Measurements from ENCODE around the gene DRD4. TPM values are rescaled to one million over a fixed set of nuclear protein-coding genes. Genes with fewer than 3 reads are reported as not detected.
"Not testable (repeated sequence)": the region's sequence is repeated elsewhere in the genome, so short reads cannot be mapped to it uniquely, and the experiment has no call there.

Gene DRD4
- total RNA-seq, 1 donor from 2014 or later = 0.33 TPM

GRCh38 chr11:686451-687243, 49.6 kb downstream of the DRD4 start:
- Mint-ChIP-seq H3K36me3 (ENCODE audit: low read depth, unreplicated experiment) (peaks cover 46% of the 10 kb centered on the region), H3K27ac (ENCODE audit: unreplicated experiment) (no peak overlapping the region), H3K27me3 (ENCODE audit: unreplicated experiment) (peaks cover 7% of the 10 kb centered on the region), H3K4me3 (ENCODE audit: unreplicated experiment) (no peak overlapping the region), H3K9me3 (ENCODE audit: unreplicated experiment) (no peaks in the 10 kb centered on the region), H3K4me1 (ENCODE audit: unreplicated experiment) (peaks cover 27% of the 10 kb centered on the region)
- no peak for DNase-seq (ENCODE audit: low spot score)
- TF ChIP-seq CTCF (IDR thresholded peaks at IDR 0.05; ENCODE audit: unreplicated experiment) = no peak

GRCh38 chr11:687751-688150, 50.7 kb downstream of the DRD4 start:
- Mint-ChIP-seq H3K4me1 (ENCODE audit: unreplicated experiment) (peaks cover 30% of the 10 kb centered on the region), H3K9me3 (ENCODE audit: unreplicated experiment) (no peaks in the 10 kb centered on the region), H3K36me3 (ENCODE audit: low read depth, unreplicated experiment) (peaks cover 45% of the 10 kb centered on the region), H3K4me3 (ENCODE audit: unreplicated experiment) (no peak overlapping the region), H3K27me3 (ENCODE audit: unreplicated experiment) (peaks cover 8% of the 10 kb centered on the region), H3K27ac (ENCODE audit: unreplicated experiment) (no peak overlapping the region)
- DNase-seq (ENCODE audit: low spot score) = no peak
- no peak for TF ChIP-seq CTCF (IDR thresholded peaks at IDR 0.05; ENCODE audit: unreplicated experiment)

- Mint-ChIP-seq H3K4me1 (ENCODE audit: unreplicated experiment) (peaks cover 39% of the 10 kb centered on the region), H3K27me3 (ENCODE audit: unreplicated experiment) (peaks cover 15% of the 10 kb centered on the region), H3K9me3 (ENCODE audit: unreplicated experiment) (no peaks in the 10 kb centered on the region), H3K36me3 (ENCODE audit: low read depth, unreplicated experiment) (peaks cover 45% of the 10 kb centered on the region), H3K27ac (ENCODE audit: unreplicated experiment) (no peak overlapping the region), H3K4me3 (ENCODE audit: unreplicated experiment) (no peak overlapping the region)
- DNase-seq (ENCODE audit: low spot score) = no peak
- no peak for TF ChIP-seq CTCF (IDR thresholded peaks at IDR 0.05; ENCODE audit: unreplicated experiment)
Observed at GRCh38 chr11:688681-689080, 51.6 kb downstream of the DRD4 start.

- H3K27me3 Mint-ChIP-seq (ENCODE audit: unreplicated experiment) = peaks cover 15% of the 10 kb centered on the region
- H3K36me3 Mint-ChIP-seq (ENCODE audit: low read depth, unreplicated experiment) = peaks cover 42% of the 10 kb centered on the region
- peak overlapping the region; percentile 87 for H3K27ac Mint-ChIP-seq (ENCODE audit: unreplicated experiment)
- peak overlapping the region; percentile 56 for H3K4me3 Mint-ChIP-seq (ENCODE audit: unreplicated experiment)
- DNase-seq (ENCODE audit: low spot score) = no peak
- no peak for TF ChIP-seq CTCF (IDR thresholded peaks at IDR 0.05; ENCODE audit: unreplicated experiment)
- peaks cover 39% of the 10 kb centered on the region for H3K4me1 Mint-ChIP-seq (ENCODE audit: unreplicated experiment)
- H3K9me3 Mint-ChIP-seq (ENCODE audit: unreplicated experiment) = no peaks in the 10 kb centered on the region
Observed at GRCh38 chr11:689625-690024, 52.6 kb downstream of the DRD4 start.

- Mint-ChIP-seq H3K36me3 (ENCODE audit: low read depth, unreplicated experiment) (peaks cover 42% of the 10 kb centered on the region), H3K27me3 (ENCODE audit: unreplicated experiment) (peaks cover 15% of the 10 kb centered on the region), H3K4me1 (ENCODE audit: unreplicated experiment) (peaks cover 39% of the 10 kb centered on the region)
- DNase-seq (ENCODE audit: low spot score); H3K27ac Mint-ChIP-seq (ENCODE audit: unreplicated experiment); H3K9me3 Mint-ChIP-seq (ENCODE audit: unreplicated experiment); H3K4me3 Mint-ChIP-seq (ENCODE audit: unreplicated experiment): not testable (repeated sequence)
Observed at GRCh38 chr11:690244-690643, 53.2 kb downstream of the DRD4 start.

Other genes starting within 250 kb of the DRD4 start
- 0.49 TPM for gene PKP3, start 243.1 kb upstream of the DRD4 start, total RNA-seq (ENCODE audit: unreplicated experiment)
- 18.7 TPM for gene SIGIRR, start 222.3 kb upstream of the DRD4 start, total RNA-seq (ENCODE audit: unreplicated experiment)
- 0.41 TPM for gene ANO9, start 195.3 kb upstream of the DRD4 start, total RNA-seq (ENCODE audit: unreplicated experiment)
- gene PTDSS2, start 187.0 kb upstream of the DRD4 start, total RNA-seq (ENCODE audit: unreplicated experiment) = 46.4 TPM
- 61.1 TPM for gene RNH1, start 130.0 kb upstream of the DRD4 start, total RNA-seq (ENCODE audit: unreplicated experiment)
- 92.4 TPM for gene HRAS, start 101.7 kb upstream of the DRD4 start, total RNA-seq (ENCODE audit: unreplicated experiment)
- gene LRRC56, start 99.7 kb upstream of the DRD4 start, total RNA-seq (ENCODE audit: unreplicated experiment) = 2.6 TPM
- 4.2 TPM for gene LMNTD2, start 76.5 kb upstream of the DRD4 start, total RNA-seq (ENCODE audit: unreplicated experiment)
- 8.9 TPM for gene RASSF7, start 76.3 kb upstream of the DRD4 start, total RNA-seq (ENCODE audit: unreplicated experiment)
- gene PHRF1, start 60.8 kb upstream of the DRD4 start, total RNA-seq (ENCODE audit: unreplicated experiment) = 29.5 TPM
- gene IRF7, start 21.3 kb upstream of the DRD4 start, total RNA-seq (ENCODE audit: unreplicated experiment) = 11.6 TPM
- gene CDHR5, start 12.3 kb upstream of the DRD4 start, total RNA-seq (ENCODE audit: unreplicated experiment) = not detected
- gene SCT, start 10.1 kb upstream of the DRD4 start, total RNA-seq (ENCODE audit: unreplicated experiment) = 1.8 TPM
- 118 TPM for gene DEAF1, start 58.0 kb downstream of the DRD4 start, total RNA-seq (ENCODE audit: unreplicated experiment)
- gene TMEM80, start 58.5 kb downstream of the DRD4 start, total RNA-seq (ENCODE audit: unreplicated experiment) = 22.9 TPM
- 8.0 TPM for gene EPS8L2, start 69.0 kb downstream of the DRD4 start, total RNA-seq (ENCODE audit: unreplicated experiment)
- 123 TPM for gene TALDO1, start 110.2 kb downstream of the DRD4 start, total RNA-seq (ENCODE audit: unreplicated experiment)
- 36.5 TPM for gene GATD1, start 140.2 kb downstream of the DRD4 start, total RNA-seq (ENCODE audit: unreplicated experiment)
- not detected for gene CEND1, start 152.8 kb downstream of the DRD4 start, total RNA-seq (ENCODE audit: unreplicated experiment)
- 17.8 TPM for gene SLC25A22, start 161.0 kb downstream of the DRD4 start, total RNA-seq (ENCODE audit: unreplicated experiment)
- gene PIDD1, start 168.0 kb downstream of the DRD4 start, total RNA-seq (ENCODE audit: unreplicated experiment) = 13.7 TPM
- 2,188 TPM for gene RPLP2, start 172.7 kb downstream of the DRD4 start, total RNA-seq (ENCODE audit: unreplicated experiment)
- gene PNPLA2, start 181.6 kb downstream of the DRD4 start, total RNA-seq (ENCODE audit: unreplicated experiment) = 40.5 TPM
- gene CRACR2B, start 190.7 kb downstream of the DRD4 start, total RNA-seq (ENCODE audit: unreplicated experiment) = 28.8 TPM
- 49.6 TPM for gene CD151, start 195.7 kb downstream of the DRD4 start, total RNA-seq (ENCODE audit: unreplicated experiment)
- gene POLR2L, start 205.3 kb downstream of the DRD4 start, total RNA-seq (ENCODE audit: unreplicated experiment) = 76.7 TPM
- gene TSPAN4, start 205.6 kb downstream of the DRD4 start, total RNA-seq (ENCODE audit: unreplicated experiment) = 26.4 TPM

Measured in endothelial cell (in vitro differentiated cells).